ENCODE results near the gene CEP164. TPM values are rescaled to one million over a fixed set of nuclear protein-coding genes. Genes with fewer than 3 reads are reported as not detected.

Gene CEP164
- total RNA-seq, 2 experiments from 2014 or later = 41.4 to 45.6 TPM

GRCh38 chr11:117437041-117437790, 109.6 kb downstream of the CEP164 start:
- no peak overlapping the region for H3K27ac Mint-ChIP-seq
- ChIA-PET POLR2A (no interaction called here), CTCF (interaction anchor here (1.8 kb wide), 1 partner anchor 11 kb away, joined by 9 read pairs; no protein-coding TSS in a partner anchor)
- H3K27me3 Mint-ChIP-seq = peaks cover 14% of the 10 kb centered on the region
- no peak overlapping the region for H3K4me3 Mint-ChIP-seq
- no peaks in the 10 kb centered on the region for H3K4me1 Mint-ChIP-seq
- H3K9me3 Mint-ChIP-seq = no peaks in the 10 kb centered on the region
- H3K36me3 Mint-ChIP-seq (ENCODE audit: low read depth) = no peaks in the 10 kb centered on the region
- no peak for DNase-seq

- Mint-ChIP-seq H3K27me3 (peaks cover 16% of the 10 kb centered on the region), H3K4me1 (no peaks in the 10 kb centered on the region), H3K36me3 (ENCODE audit: low read depth) (no peaks in the 10 kb centered on the region), H3K27ac (no peak overlapping the region), H3K4me3 (no peak overlapping the region), H3K9me3 (no peaks in the 10 kb centered on the region)
- DNase-seq = no peak
- ChIA-PET POLR2A (no interaction called here), CTCF (no interaction called here)
These were observed 110.1 kb downstream of the CEP164 start for GRCh38 chr11:117437791-117438130.

- Mint-ChIP-seq H3K27ac (no peak overlapping the region), H3K27me3 (peaks cover 20% of the 10 kb centered on the region), H3K4me1 (no peaks in the 10 kb centered on the region), H3K4me3 (no peak overlapping the region), H3K36me3 (ENCODE audit: low read depth) (no peaks in the 10 kb centered on the region), H3K9me3 (no peaks in the 10 kb centered on the region)
- ChIA-PET CTCF (no interaction called here), POLR2A (no interaction called here)
- no peak for DNase-seq
These were observed 110.8 kb downstream of the CEP164 start for GRCh38 chr11:117438371-117439000.

GRCh38 chr11:117439256-117439655, 111.6 kb downstream of the CEP164 start:
- Mint-ChIP-seq H3K27ac (no peak overlapping the region), H3K4me3 (no peak overlapping the region), H3K36me3 (ENCODE audit: low read depth) (no peaks in the 10 kb centered on the region), H3K4me1 (no peaks in the 10 kb centered on the region), H3K27me3 (peaks cover 26% of the 10 kb centered on the region), H3K9me3 (no peaks in the 10 kb centered on the region)
- ChIA-PET POLR2A (no interaction called here), CTCF (no interaction called here)
- DNase-seq = no peak

- Mint-ChIP-seq H3K27me3 (peaks cover 30% of the 10 kb centered on the region), H3K36me3 (ENCODE audit: low read depth) (no peaks in the 10 kb centered on the region), H3K4me3 (no peak overlapping the region), H3K27ac (no peak overlapping the region), H3K9me3 (no peaks in the 10 kb centered on the region), H3K4me1 (no peaks in the 10 kb centered on the region)
- CTCF ChIA-PET = no interaction called here
- POLR2A ChIA-PET = no interaction called here
- DNase-seq = no peak
These were observed 112.6 kb downstream of the CEP164 start for GRCh38 chr11:117440258-117440657.

- H3K4me3 Mint-ChIP-seq = no peak overlapping the region
- no peak overlapping the region for H3K27ac Mint-ChIP-seq
- peaks cover 26% of the 10 kb centered on the region for H3K27me3 Mint-ChIP-seq
- no peaks in the 10 kb centered on the region for H3K9me3 Mint-ChIP-seq
- ChIA-PET POLR2A (no interaction called here), CTCF (no interaction called here)
- no peaks in the 10 kb centered on the region for H3K36me3 Mint-ChIP-seq (ENCODE audit: low read depth)
- H3K4me1 Mint-ChIP-seq = no peaks in the 10 kb centered on the region
- DNase-seq = no peak
These were observed 113.7 kb downstream of the CEP164 start for GRCh38 chr11:117441146-117441975.

- Mint-ChIP-seq H3K27me3 (peaks cover 22% of the 10 kb centered on the region), H3K4me3 (no peak overlapping the region), H3K27ac (no peak overlapping the region), H3K36me3 (ENCODE audit: low read depth) (no peaks in the 10 kb centered on the region), H3K4me1 (no peaks in the 10 kb centered on the region), H3K9me3 (no peaks in the 10 kb centered on the region)
- DNase-seq = no peak
- ChIA-PET POLR2A (interaction anchor here (0.5 kb wide), 1 partner anchor 495 kb away, joined by 3 read pairs; no protein-coding TSS in a partner anchor), CTCF (no interaction called here)
These were observed 114.6 kb downstream of the CEP164 start for GRCh38 chr11:117442049-117442868.

- Mint-ChIP-seq H3K9me3 (no peaks in the 10 kb centered on the region), H3K27ac (no peak overlapping the region), H3K4me3 (no peak overlapping the region), H3K4me1 (no peaks in the 10 kb centered on the region), H3K36me3 (ENCODE audit: low read depth) (no peaks in the 10 kb centered on the region), H3K27me3 (peaks cover 22% of the 10 kb centered on the region)
- ChIA-PET CTCF (no interaction called here), POLR2A (interaction anchor here (0.5 kb wide), 1 partner anchor 494 kb away, joined by 3 read pairs; no protein-coding TSS in a partner anchor)
- DNase-seq = no peak
These were observed 115.2 kb downstream of the CEP164 start for GRCh38 chr11:117442869-117443239.

- Mint-ChIP-seq H3K27me3 (peaks cover 22% of the 10 kb centered on the region), H3K9me3 (no peaks in the 10 kb centered on the region), H3K4me3 (no peak overlapping the region), H3K36me3 (ENCODE audit: low read depth) (no peaks in the 10 kb centered on the region), H3K4me1 (no peaks in the 10 kb centered on the region), H3K27ac (no peak overlapping the region)
- POLR2A ChIA-PET = interaction anchor here (0.5 kb wide), 1 partner anchor 493 kb away, joined by 3 read pairs; no protein-coding TSS in a partner anchor
- CTCF ChIA-PET = no interaction called here
- no peak for DNase-seq
These were observed 115.9 kb downstream of the CEP164 start for GRCh38 chr11:117443266-117444186.

- CTCF ChIA-PET = no interaction called here
- H3K27ac Mint-ChIP-seq = no peak overlapping the region
- H3K36me3 Mint-ChIP-seq (ENCODE audit: low read depth) = no peaks in the 10 kb centered on the region
- no peaks in the 10 kb centered on the region for H3K4me1 Mint-ChIP-seq
- no peaks in the 10 kb centered on the region for H3K9me3 Mint-ChIP-seq
- no peak overlapping the region for H3K4me3 Mint-ChIP-seq
- peaks cover 22% of the 10 kb centered on the region for H3K27me3 Mint-ChIP-seq
- DNase-seq = no peak
- POLR2A ChIA-PET = no interaction called here
These were observed 116.6 kb downstream of the CEP164 start for GRCh38 chr11:117444256-117444655.

- Mint-ChIP-seq H3K27ac (no peak overlapping the region), H3K27me3 (peaks cover 22% of the 10 kb centered on the region), H3K4me1 (no peaks in the 10 kb centered on the region), H3K36me3 (ENCODE audit: low read depth) (no peaks in the 10 kb centered on the region), H3K9me3 (no peaks in the 10 kb centered on the region), H3K4me3 (no peak overlapping the region)
- ChIA-PET POLR2A (no interaction called here), CTCF (no interaction called here)
- DNase-seq = no peak
These were observed 117.3 kb downstream of the CEP164 start for GRCh38 chr11:117444711-117445658.

Measured in activated CD4-positive, alpha-beta memory T cell treated with anti-CD3 and anti-CD28 coated beads, Interleukin-2, amount 10 ng/mL, durations not matched to agents 7 days and 5 days (primary cell).